ENCODE measurements around the gene PNPLA2.

DNA sequence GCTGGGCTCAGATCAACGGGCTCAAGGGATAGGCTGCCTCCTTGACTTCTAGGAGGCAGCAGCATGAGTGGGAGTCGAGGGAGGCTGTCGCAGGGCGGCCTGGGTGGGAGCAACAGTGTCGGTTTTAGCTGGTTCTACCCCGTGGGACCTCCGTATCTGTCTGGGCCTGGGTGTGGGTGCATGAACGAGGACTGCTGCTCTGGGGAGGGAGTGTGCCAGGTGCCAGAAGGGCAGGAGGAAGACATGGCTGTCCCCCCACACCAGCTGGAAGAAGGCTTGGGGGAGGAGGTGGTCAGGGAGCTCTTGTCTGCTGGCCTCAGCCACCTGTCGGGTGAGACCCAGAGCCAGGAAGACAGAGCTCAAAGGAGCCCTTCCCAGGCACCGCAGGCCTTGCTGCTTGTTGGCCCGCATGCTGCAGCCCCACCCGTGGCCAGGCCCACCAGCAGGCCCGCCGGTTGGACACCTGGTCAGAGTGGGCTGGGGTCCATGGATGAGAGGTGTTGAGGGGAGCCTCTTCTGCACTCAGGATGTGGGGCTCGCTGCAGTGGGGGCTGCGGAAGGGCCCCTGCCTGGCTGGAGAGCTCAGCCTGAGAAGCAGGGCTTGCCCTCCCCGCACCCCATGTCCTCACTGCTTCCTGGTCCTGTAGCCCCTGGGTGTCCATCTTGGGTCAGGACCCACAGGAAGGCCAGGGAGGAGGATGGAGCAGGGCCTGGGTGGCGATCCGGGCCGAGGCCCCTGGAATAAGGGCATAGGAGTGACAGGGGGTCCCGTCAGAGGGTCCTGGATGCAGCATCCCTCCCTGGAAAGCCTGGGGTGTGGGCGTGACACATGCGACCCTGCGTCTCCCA, 32.3 kb upstream of the PNPLA2 start:
- TF ChIP-seq, protein P1, sequence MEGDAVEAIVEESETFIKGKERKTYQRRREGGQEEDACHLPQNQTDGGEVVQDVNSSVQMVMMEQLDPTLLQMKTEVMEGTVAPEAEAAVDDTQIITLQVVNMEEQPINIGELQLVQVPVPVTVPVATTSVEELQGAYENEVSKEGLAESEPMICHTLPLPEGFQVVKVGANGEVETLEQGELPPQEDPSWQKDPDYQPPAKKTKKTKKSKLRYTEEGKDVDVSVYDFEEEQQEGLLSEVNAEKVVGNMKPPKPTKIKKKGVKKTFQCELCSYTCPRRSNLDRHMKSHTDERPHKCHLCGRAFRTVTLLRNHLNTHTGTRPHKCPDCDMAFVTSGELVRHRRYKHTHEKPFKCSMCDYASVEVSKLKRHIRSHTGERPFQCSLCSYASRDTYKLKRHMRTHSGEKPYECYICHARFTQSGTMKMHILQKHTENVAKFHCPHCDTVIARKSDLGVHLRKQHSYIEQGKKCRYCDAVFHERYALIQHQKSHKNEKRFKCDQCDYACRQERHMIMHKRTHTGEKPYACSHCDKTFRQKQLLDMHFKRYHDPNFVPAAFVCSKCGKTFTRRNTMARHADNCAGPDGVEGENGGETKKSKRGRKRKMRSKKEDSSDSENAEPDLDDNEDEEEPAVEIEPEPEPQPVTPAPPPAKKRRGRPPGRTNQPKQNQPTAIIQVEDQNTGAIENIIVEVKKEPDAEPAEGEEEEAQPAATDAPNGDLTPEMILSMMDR (IDR thresholded peaks at IDR 0.05): no peak
- no peak for TF ChIP-seq POLR2A (IDR thresholded peaks at IDR 0.05)
